HG03103 (cell line): ENCODE results near the gene SRPK1.

Source experiments
- ATAC-seq: cut with Tn5 transposase; IDR thresholded peaks from one replicate; pipeline ENCODE4 v1.9.1; 2021; ENCODE audit warnings: low read depth; ENCODE audit not compliant: unreplicated experiment

SRPK1 gene

GRCh38 chr6:35831257-35832007, 89.5 kb downstream of the SRPK1 start:
- ATAC-seq: no peak

- no peak for ATAC-seq
Measured at GRCh38 chr6:35829306-35829705, 91.6 kb downstream of the SRPK1 start.

- no peak for ATAC-seq
Measured at GRCh38 chr6:35824552-35825192, 96.2 kb downstream of the SRPK1 start.

- ATAC-seq: no peak
Measured at GRCh38 chr6:35823601-35824000, 97.3 kb downstream of the SRPK1 start.

GRCh38 chr6:35817515-35817914, 103.4 kb downstream of the SRPK1 start:
- no peak for ATAC-seq

GRCh38 chr6:35811699-35811995, 109.3 kb downstream of the SRPK1 start:
- no peak for ATAC-seq

GRCh38 chr6:35810971-35811698, 109.8 kb downstream of the SRPK1 start:
- ATAC-seq: no peak

GRCh38 chr6:35809809-35810208, 111.1 kb downstream of the SRPK1 start:
- no peak for ATAC-seq

- no peak for ATAC-seq
Measured at GRCh38 chr6:35808688-35809087, 112.2 kb downstream of the SRPK1 start.

GRCh38 chr6:35804996-35805736, 115.7 kb downstream of the SRPK1 start, which contains the start of gene LHFPL5:
Gene LHFPL5, plus strand, starts transcription at chr6:35805352. Its CDS starts 319 bp downstream, at chr6:35805671.
- no peak for ATAC-seq

- ATAC-seq: no peak
Measured at GRCh38 chr6:35801148-35801547, 119.8 kb downstream of the SRPK1 start.

GRCh38 chr6:35798706-35799105, 122.2 kb downstream of the SRPK1 start:
- no peak for ATAC-seq

- ATAC-seq: no peak
Measured at GRCh38 chr6:35797837-35798526, 122.9 kb downstream of the SRPK1 start.

GRCh38 chr6:35796236-35796635, 124.7 kb downstream of the SRPK1 start:
- no peak for ATAC-seq

- ATAC-seq: no peak
Measured at GRCh38 chr6:35795453-35796071, 125.3 kb downstream of the SRPK1 start.

- ATAC-seq: no peak
Measured at GRCh38 chr6:35794536-35795452, 126.1 kb downstream of the SRPK1 start.

- no peak for ATAC-seq
Measured at GRCh38 chr6:35790683-35791082, 130.2 kb downstream of the SRPK1 start.

- no peak for ATAC-seq
Measured at GRCh38 chr6:35788423-35788982, 132.4 kb downstream of the SRPK1 start.
